Measurements from ENCODE around the gene LDLRAP1. TPM values are rescaled to one million over a fixed set of nuclear protein-coding genes. Genes with fewer than 3 reads are reported as not detected.
"Not testable (repeated sequence)": the region's sequence is repeated elsewhere in the genome, so short reads cannot be mapped to it uniquely, and the experiment has no call there.

The LDLRAP1 gene
- total RNA-seq, 6 donors from 2014 or later = 16.7 to 36.1 (median 30.5) TPM

GRCh38 chr1:25503551-25504426, 39.6 kb upstream of the LDLRAP1 start:
- DNase-seq = peak; percentile 59 to 71
- Histone ChIP-seq H3K27me3 (no peaks in the 10 kb centered on the region), H3K4me3 (no peak overlapping the region), H3K36me3 (peaks cover 0 to 7% (median 5%) of the 10 kb centered on the region in 4 donors), H3K4me1 (peaks cover 0 to 21% (median 12%) of the 10 kb centered on the region in 4 donors), H3K9me3 (no peaks in the 10 kb centered on the region), H3K27ac (no peak overlapping the region)
- WGBS, 2 donors = 67 to 87% methylated on average over 10 to 12 of the region's 12 CpGs
- TF ChIP-seq CTCF (IDR thresholded peaks at IDR 0.05) (peak in 5 of 6 experiments; percentile 43 to 66 (median 61)), POLR2AphosphoS5 (IDR thresholded peaks at IDR 0.05) (no peak)
- peak; percentile 60 to 85 for ATAC-seq (ENCODE audit: low FRiP score in 2 of 2)

- TF ChIP-seq CTCF (IDR thresholded peaks at IDR 0.05) = no peak
- no peak for TF ChIP-seq POLR2A (IDR thresholded peaks at IDR 0.05)
- no peak for TF ChIP-seq POLR2AphosphoS5 (IDR thresholded peaks at IDR 0.05)
- TF ChIP-seq EP300 (IDR thresholded peaks at IDR 0.05) = no peak
- H3K4me1 ChIP-seq = peaks cover 0 to 21% (median 12%) of the 10 kb centered on the region in 4 donors
- no peak for DNase-seq
- H3K27ac ChIP-seq = no peak overlapping the region
- H3K36me3 ChIP-seq = no peaks in the 10 kb centered on the region
- H3K9me3 ChIP-seq = no peaks in the 10 kb centered on the region
- 59 to 66% methylated on average over 8 to 9 of the region's 9 CpGs for whole genome bisulfite sequencing, 2 donors
- no peak overlapping the region for H3K4me3 ChIP-seq
- H3K27me3 ChIP-seq = no peaks in the 10 kb centered on the region
- no peak for ATAC-seq (ENCODE audit: low FRiP score in 2 of 2)
Measured at GRCh38 chr1:25504706-25505595, 38.5 kb upstream of the LDLRAP1 start.

- ATAC-seq (ENCODE audit: low FRiP score in 2 of 2) = peak; percentile 34 to 49
- Histone ChIP-seq H3K27ac (no peak overlapping the region), H3K9me3 (no peaks in the 10 kb centered on the region), H3K36me3 (no peaks in the 10 kb centered on the region), H3K27me3 (no peaks in the 10 kb centered on the region), H3K4me1 (peaks cover 0 to 21% (median 9%) of the 10 kb centered on the region in 4 donors), H3K4me3 (no peak overlapping the region)
- 72% methylated on average over 13 to 14 of the region's 14 CpGs for WGBS, 2 donors
- TF ChIP-seq CTCF (IDR thresholded peaks at IDR 0.05) = no peak
- TF ChIP-seq POLR2AphosphoS5 (IDR thresholded peaks at IDR 0.05) = no peak
- no peak for TF ChIP-seq EP300 (IDR thresholded peaks at IDR 0.05)
- TF ChIP-seq POLR2A (IDR thresholded peaks at IDR 0.05) = no peak
- DNase-seq = no peak
Measured at GRCh38 chr1:25505656-25506385, 37.6 kb upstream of the LDLRAP1 start.

- not testable (repeated sequence) for H3K27me3 ChIP-seq; H3K9me3 ChIP-seq; ATAC-seq (ENCODE audit: low FRiP score in 2 of 2); H3K36me3 ChIP-seq; H3K27ac ChIP-seq
- DNase-seq = peak; percentile 42 to 72
- WGBS, 2 donors = 41 to 74% methylated on average over 14 to 36 of the region's 37 CpGs
- Histone ChIP-seq H3K4me1 (peaks cover 0 to 21% (median 5%) of the 10 kb centered on the region in 4 donors), H3K4me3 (peak overlapping the region in 3 of 4 donors; percentile 19 to 34 (median 28))
Measured at GRCh38 chr1:25506566-25507463, 36.6 kb upstream of the LDLRAP1 start.

Measured in upper lobe of left lung (tissue), 6 donors.